Fibroblast of pulmonary artery (primary cell): ENCODE measurements around the gene USP13.

Experiments
- DNase-seq: peaks from one replicate; pipeline ENCODE4 v3.0.0-alpha.2; 2010; ENCODE audit warnings: low read depth
- H3K4me3 ChIP-seq: replicated peaks from 2 replicates; pipeline ENCODE4 v1.5.1; 2011; ENCODE audit warnings: low read depth, mild to moderate bottlenecking, control low read depth, low read length, moderate library complexity
- CTCF ChIP-seq: IDR thresholded peaks from 2 replicates; pipeline ENCODE4 v1.5.1; 2011; ENCODE audit warnings: mild to moderate bottlenecking, control low read depth, low read length, inconsistent platforms; ENCODE audit errors: missing control alignments

Gene USP13

GRCh38 chr3:179788996-179789395, 136.2 kb downstream of the USP13 start:
- no peak for TF ChIP-seq CTCF
- DNase-seq, result no peak
- H3K4me3 ChIP-seq, result no peak overlapping the region

- DNase-seq, result no peak
- H3K4me3 ChIP-seq, result no peak overlapping the region
- TF ChIP-seq CTCF, result no peak
These were observed 139.0 kb downstream of the USP13 start for GRCh38 chr3:179791793-179792192.

GRCh38 chr3:179794355-179794754, 141.5 kb downstream of the USP13 start:
- no peak for DNase-seq
- no peak for TF ChIP-seq CTCF
- H3K4me3 ChIP-seq, result no peak overlapping the region

GRCh38 chr3:179796421-179796820, 143.6 kb downstream of the USP13 start:
- TF ChIP-seq CTCF, result no peak
- H3K4me3 ChIP-seq, result no peak overlapping the region
- DNase-seq, result no peak

GRCh38 chr3:179797192-179797591, 144.4 kb downstream of the USP13 start:
- no peak overlapping the region for H3K4me3 ChIP-seq
- DNase-seq, result no peak
- TF ChIP-seq CTCF, result no peak

GRCh38 chr3:179801263-179801662, 148.4 kb downstream of the USP13 start:
- H3K4me3 ChIP-seq, result no peak overlapping the region
- TF ChIP-seq CTCF, result no peak
- peak; percentile 97 for DNase-seq

GRCh38 chr3:179801856-179802255, 149.0 kb downstream of the USP13 start:
- no peak for DNase-seq
- no peak overlapping the region for H3K4me3 ChIP-seq

More at GRCh38 chr3:179801856-179802255, 149.0 kb downstream of the USP13 start:
- TF ChIP-seq CTCF, result no peak
